Subcutaneous adipose tissue (tissue), 4 donors: ENCODE results near the gene SPOCK1. TPM values are rescaled to one million over a fixed set of nuclear protein-coding genes. Genes with fewer than 3 reads are reported as not detected.

Source experiments
- CTCF ChIP-seq: fragments of 450-650 bp; IDR thresholded peaks from one replicate; pipeline ENCODE4 v1.5.1; 2016; ENCODE audit warnings: low read depth, mild to moderate bottlenecking, control low read depth, antibody characterized with exemption, moderate library complexity
- total RNA-seq, 4 donors: library from RNA; depleted of rRNA; stranded (reverse); fragments of >200 nt; gene quantifications; one replicate each; pipeline ENCODE4 v1.1.0, GENCODE V29; 2016

The SPOCK1 gene
- total RNA-seq, 4 donors from 2014 or later = 55.2 to 84.6 (median 70.1) TPM

GRCh38 chr5:137040024-137040423 lies 459.1 kb downstream of the SPOCK1 start:
- no peak for TF ChIP-seq CTCF

DNA sequence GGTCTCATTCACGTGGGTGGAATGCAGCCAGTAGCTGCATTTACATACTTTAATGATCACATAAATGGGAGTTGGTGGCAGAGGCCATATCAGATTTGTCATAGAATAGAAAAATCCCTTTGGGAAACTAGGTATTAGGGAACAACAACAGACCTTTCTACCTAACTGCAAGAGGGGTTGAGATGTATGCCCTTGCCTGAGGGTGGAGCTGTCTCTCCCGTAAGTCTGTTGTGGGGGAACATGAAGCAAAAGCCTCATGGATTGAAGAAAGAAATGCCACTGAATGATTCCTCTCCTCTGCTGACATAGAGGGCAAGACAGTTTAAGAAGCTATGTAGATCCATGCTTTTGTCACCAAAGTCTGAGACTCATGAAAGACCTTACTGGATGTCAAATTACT lies 461.3 kb downstream of the SPOCK1 start:
- TF ChIP-seq CTCF = no peak

DNA sequence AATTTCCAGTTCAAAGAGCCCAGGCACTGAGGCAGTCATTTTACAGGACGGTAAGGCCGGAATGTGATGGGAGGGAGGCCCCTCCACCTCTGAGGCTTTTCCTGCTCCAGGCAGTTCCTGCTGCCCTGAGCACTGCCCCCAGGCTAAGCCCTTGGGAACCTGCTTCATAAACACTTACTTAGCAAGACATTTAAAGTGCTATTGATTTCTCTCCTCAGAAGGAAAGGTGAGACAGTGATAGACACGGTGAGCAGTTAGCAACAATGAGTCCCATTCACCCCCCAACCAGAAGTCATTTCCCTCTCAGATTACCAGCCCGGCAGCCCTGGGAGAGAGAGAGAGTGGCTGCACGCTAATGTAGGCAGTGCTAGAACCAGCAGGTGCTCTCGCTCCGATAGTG lies 462.5 kb downstream of the SPOCK1 start:
- no peak for TF ChIP-seq CTCF

- TF ChIP-seq CTCF = no peak
These were observed 463.6 kb downstream of the SPOCK1 start for GRCh38 chr5:137035480-137035878.

GRCh38 chr5:137034764-137035479 lies 464.2 kb downstream of the SPOCK1 start:
- no peak for TF ChIP-seq CTCF

- no peak for TF ChIP-seq CTCF
These were observed 464.9 kb downstream of the SPOCK1 start for GRCh38 chr5:137034213-137034612.

DNA sequence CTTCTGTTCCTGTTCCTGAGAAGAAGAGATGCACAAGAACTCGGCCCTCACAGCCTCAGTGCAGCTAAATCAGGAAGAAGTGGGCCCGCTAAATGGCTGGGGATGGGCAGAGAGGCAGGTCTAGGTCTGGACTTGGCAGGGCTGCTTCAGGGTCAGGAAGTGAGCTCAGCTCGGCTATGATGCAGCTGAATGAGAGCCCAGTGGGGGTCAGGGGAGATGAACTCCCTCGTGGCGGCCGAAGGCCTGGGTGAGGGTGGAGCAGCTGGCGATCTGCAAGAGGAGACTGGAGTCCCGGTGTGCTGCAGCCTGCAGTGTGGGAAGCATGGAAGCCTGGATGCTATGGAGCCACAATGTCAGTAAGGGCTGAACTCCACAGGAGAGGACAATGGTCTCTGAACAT lies 466.2 kb downstream of the SPOCK1 start:
- no peak for TF ChIP-seq CTCF
